HepG2 (cell line): ENCODE measurements around the gene SMIM11. TPM values are rescaled to one million over a fixed set of nuclear protein-coding genes. Genes with fewer than 3 reads are reported as not detected.

Experiments
- ATAC-seq: fragments of 200-7000 bp; cut with Tn5 transposase; 3 replicates; pipeline ENCODE4 v1.9.1; 2020; ENCODE audit warnings: mild to moderate bottlenecking, moderate library complexity
- BruUV-seq: library from RNA; stranded (reverse); fragments of 400-500 nt; replicated peaks from 2 replicates; lab custom pipeline; 2021; lab: Mats Ljungman, UMichigan
- CTCF ChIA-PET: fragments of 300-600 bp; formaldehyde crosslinking; extraction: SDS; loops from one replicate; lab custom pipeline; 2021; ENCODE audit warnings: low total read pairs, inconsistent platforms, low intra/inter-chr PET ratio; lab: Yijun Ruan, JAX
- POLR2A ChIA-PET: fragments of 350-600 bp; sonication (Branson Sonifier 250); formaldehyde crosslinking; loops from one replicate; lab custom pipeline; 2020; ENCODE audit warnings: antibody characterized with exemption, inconsistent platforms; lab: Yijun Ruan, JAX
- DNase-seq: peaks from one replicate; pipeline ENCODE4 v3.0.0-alpha.2; 2015; ENCODE audit warnings: low spot score
- FAIRE-seq: peaks from 3 replicates; lab custom pipeline; 2011; peaks lifted over from hg19 to GRCh38; lab: Jason Lieb, UNC
- H2AFZ ChIP-seq: one replicate; pipeline ENCODE4 v1.6.1; 2011; ENCODE audit warnings: low read length, inconsistent platforms
- H3K27ac ChIP-seq: fragments of 300-600 bp; 3 replicates; pipeline ENCODE4 v1.8.0; 2011; ENCODE audit warnings: mixed run types, mild to moderate bottlenecking, mixed read lengths, low read length, inconsistent platforms; ENCODE audit not compliant: insufficient read depth; ENCODE audit errors: extremely low read length
- H3K27me3 ChIP-seq, 2 experiments: fragments of 200-600 bp in 1 of 2; 2 replicates in 1 of 2; 3 replicates in 1 of 2; pipeline versions ENCODE4 v1.6.0 to v1.8.0; 2011; ENCODE audit warnings: low read length in 2 of 2, mild to moderate bottlenecking in 2 of 2, moderate library complexity in 2 of 2, inconsistent platforms in 1 of 2; ENCODE audit not compliant: insufficient read depth in 2 of 2, control insufficient read depth in 1 of 2
- H3K36me3 ChIP-seq, 2 experiments: fragments of 200-600 bp in 1 of 2; replicated peaks in 1 of 2; 2 replicates in 1 of 2; 3 replicates in 1 of 2; pipeline versions ENCODE4 v1.5.1 to v1.8.0; 2011; ENCODE audit warnings: low read length in 2 of 2, inconsistent platforms in 1 of 2; ENCODE audit not compliant: insufficient read depth in 2 of 2, control insufficient read depth in 1 of 2
- H3K4me1 ChIP-seq: 2 replicates; pipeline ENCODE4 v1.5.1; 2012; ENCODE audit warnings: low read length, inconsistent platforms; ENCODE audit not compliant: insufficient read depth
- H3K4me2 ChIP-seq: 2 replicates; pipeline ENCODE4 v1.6.0; 2011; ENCODE audit warnings: low read depth, low read length, inconsistent platforms
- H3K4me3 ChIP-seq, 3 experiments: fragments of 200-600 bp in 1 of 3; sonication (generic), shearing (Covaris generic) in 1 of 3; replicated peaks in 1 of 3; 2 replicates each; pipeline ENCODE4 v1.5.1; 2011 to 2016; ENCODE audit warnings: low read length in 3 of 3, inconsistent platforms in 2 of 3, low read depth in 2 of 3, mild to moderate bottlenecking in 2 of 3, control low read depth in 1 of 3, mixed read lengths in 1 of 3; ENCODE audit not compliant: insufficient read depth in 1 of 3
- H3K79me2 ChIP-seq: one replicate; pipeline ENCODE4 v1.6.1; 2011; ENCODE audit warnings: low read length, inconsistent platforms; ENCODE audit not compliant: insufficient read depth
- H3K9ac ChIP-seq: 2 replicates; pipeline ENCODE4 v1.6.0; 2011; ENCODE audit warnings: mild to moderate bottlenecking, low read depth, low read length, inconsistent platforms; ENCODE audit not compliant: insufficient read depth
- H3K9me3 ChIP-seq: 2 replicates; pipeline ENCODE4 v1.5.1; 2012; ENCODE audit warnings: mild to moderate bottlenecking, low read length
- H4K20me1 ChIP-seq: 2 replicates; pipeline ENCODE4 v1.6.0; 2011; ENCODE audit warnings: inconsistent platforms, mild to moderate bottlenecking, low read length, moderate library complexity; ENCODE audit not compliant: insufficient read depth
- ARNT ChIP-seq: fragments of 450-650 bp; IDR thresholded peaks from 2 replicates; pipeline ENCODE4 v1.6.1; 2017
- CAMTA2 ChIP-seq: sonication (generic); formaldehyde crosslinking; IDR thresholded peaks from 2 replicates; pipeline ENCODE4 v1.4.0; 2020; ENCODE audit warnings: mild to moderate bottlenecking, missing genetic modification reagents, borderline replicate concordance
- MAZ ChIP-seq, 2 experiments: sonication (generic) in 1 of 2; formaldehyde crosslinking in 1 of 2; IDR thresholded peaks; 2 replicates each; pipeline versions ENCODE4 v1.5.0 to v1.6.1; 2012 to 2020; ENCODE audit warnings: low read depth in 2 of 2, mild to moderate bottlenecking in 2 of 2, borderline replicate concordance in 1 of 2, improper control_type of control experiment in 1 of 2, low read length in 1 of 2, missing genetic modification reagents in 1 of 2, moderate library complexity in 1 of 2
- PRDM15 ChIP-seq: sonication (generic); formaldehyde crosslinking; IDR thresholded peaks from 2 replicates; pipeline ENCODE4 v1.4.0; 2020; ENCODE audit warnings: missing genetic modification reagents
- PREB ChIP-seq: sonication (generic); formaldehyde crosslinking; IDR thresholded peaks from 2 replicates; pipeline ENCODE4 v1.4.0; 2020; ENCODE audit warnings: missing genetic modification reagents
- RFX5 ChIP-seq: IDR thresholded peaks from 2 replicates; pipeline ENCODE4 v1.6.1; 2011; ENCODE audit warnings: low read depth, low read length, improper control_type of control experiment
- RXRB ChIP-seq: IDR thresholded peaks from 2 replicates; pipeline ENCODE4 v1.6.1; 2016; ENCODE audit warnings: borderline replicate concordance, missing genetic modification reagents, missing compliant biosample characterization
- STAG1 ChIP-seq: sonication (generic); formaldehyde crosslinking; IDR thresholded peaks from 2 replicates; pipeline ENCODE4 v1.4.0; 2020; ENCODE audit warnings: missing genetic modification reagents
- ZNF431 ChIP-seq: sonication (generic); formaldehyde crosslinking; IDR thresholded peaks from 2 replicates; pipeline ENCODE4 v1.9.0; 2022; ENCODE audit warnings: missing genetic modification reagents, low read depth, mild to moderate bottlenecking, borderline replicate concordance
- ZNF562 ChIP-seq: sonication (generic); formaldehyde crosslinking; IDR thresholded peaks from 2 replicates; pipeline ENCODE4 v1.8.0; 2022; ENCODE audit warnings: missing genetic modification reagents, borderline replicate concordance
- ZNF660 ChIP-seq: sonication (generic); formaldehyde crosslinking; IDR thresholded peaks from 2 replicates; pipeline ENCODE4 v1.5.1; 2020; ENCODE audit warnings: mild to moderate bottlenecking, low read depth, missing genetic modification reagents, borderline replicate concordance
- ZNF788 ChIP-seq: sonication (generic); formaldehyde crosslinking; IDR thresholded peaks from 2 replicates; pipeline ENCODE4 v1.5.0; 2020; ENCODE audit warnings: mild to moderate bottlenecking, missing genetic modification reagents, borderline replicate concordance
- WGBS: methylation state at CpG from one replicate; pipeline ENCODE4 v1.1.6; 2017; ENCODE audit warnings: low lambda C conversion rate; 5-methylcytosine and 5-hydroxymethylcytosine counted together
- in situ Hi-C: cut with HindIII; loops from 2 replicates; pipeline ENCODE4 v1.10.0; 2017; ENCODE audit warnings: low pct_unique_long_range_greater_than_20kb; ENCODE audit not compliant: extremely low pct_ligation_motif_present
- intact Hi-C: fragments of 100-400 bp; cut with micrococcal nuclease; formaldehyde crosslinking; loops from one replicate; pipeline ENCODE4 v1.10.0; 2022; ENCODE audit not compliant: unreplicated experiment
- polyA plus RNA-seq, 8 experiments: library from polyadenylated mRNA; depleted of rRNA in 3 of 8; stranded (reverse) in 7 of 8; unstranded in 1 of 8; fragments of >200 nt; fragmentation: Illumina TruSeq in 4 of 8; extraction: Trizol in 4 of 8; gene quantifications; 2 replicates each; pipeline versions ENCODE4 v1.2.1 to v1.2.3, GENCODE V29; 2011 to 2016; ENCODE audit warnings: low read depth in 4 of 8, missing spikeins in 1 of 8, mixed read lengths in 1 of 8; ENCODE audit not compliant: insufficient read depth in 1 of 8
- total RNA-seq, 5 experiments: library from RNA; depleted of rRNA; stranded (reverse); fragments of >200 nt; fragmentation: Illumina TruSeq; extraction: Trizol; gene quantifications; 2 replicates each; pipeline ENCODE4 v1.2.3, GENCODE V29; 2016; ENCODE audit warnings: low read depth in 1 of 5

Gene SMIM11
- total and polyA plus RNA-seq, 2 of the 13 experiments (the other 11 are each of a cell fraction or from before 2014, with no cell fraction given) = 6.4 to 18.9 TPM

- no peaks in the 10 kb centered on the region for H3K36me3 ChIP-seq
- TF ChIP-seq ARNT (no peak), ZNF788 (no peak), PREB (no peak), ZNF660 (no peak), MAZ (IDR thresholded peaks at IDR 0.05; ENCODE audit: borderline replicate concordance, low read depth, low read length) (no peak), MAZ (CRISPR knock-in tag; IDR thresholded peaks at IDR 0.05; ENCODE audit: low read depth) (no peak)
- no peaks in the 10 kb centered on the region for H4K20me1 ChIP-seq
- in situ Hi-C loops = no loop called here
- H3K4me2 ChIP-seq = 0 out of 2 replicates have a peak overlapping the region, but pooled peaks have one; percentile 12
- ChIA-PET CTCF (no interaction called here), POLR2A (no interaction called here)
- DNase-seq (peak; percentile 17), ATAC-seq (no peak), FAIRE-seq (no peak)
- no peak overlapping the region for H2AFZ ChIP-seq
- no peaks in the 10 kb centered on the region for H3K9me3 ChIP-seq
- no peak overlapping the region for H3K9ac ChIP-seq
- no peak overlapping the region for H3K4me3 ChIP-seq
- no peaks in the 10 kb centered on the region for H3K27me3 ChIP-seq
- intact Hi-C loops = no loop called here
- 3% methylated on average over 6 of the region's 6 CpGs for WGBS
- H3K27ac ChIP-seq = no peak overlapping the region
- no TSS peak for BruUV-seq
- H3K79me2 ChIP-seq = no peaks in the 10 kb centered on the region
- peaks cover 39% of the 10 kb centered on the region for H3K4me1 ChIP-seq
These were observed 9.5 kb upstream of the SMIM11 start for GRCh38 chr21:34365809-34366208.

- Histone ChIP-seq H3K9me3 (no peaks in the 10 kb centered on the region), H3K4me1 (peaks cover 33% of the 10 kb centered on the region), H3K27me3 (no peaks in the 10 kb centered on the region), H2AFZ (peak overlapping the region; percentile 80), H3K4me3 (no peak overlapping the region; a peak in 1 of 6 replicates), H3K4me2 (peak overlapping the region; percentile 43; the same call in 1 of the 2 replicates), H3K9ac (no peak overlapping the region), H3K36me3 (no peaks in the 10 kb centered on the region), H4K20me1 (no peaks in the 10 kb centered on the region), H3K27ac (no peak overlapping the region), H3K79me2 (no peaks in the 10 kb centered on the region)
- POLR2A ChIA-PET = no interaction called here
- peak; percentile 83 for ATAC-seq
- FAIRE-seq = no peak
- intact Hi-C loops (no loop called here), in situ Hi-C loops (no loop called here)
- CTCF ChIA-PET = interaction anchor here (1.2 kb wide), 1 partner anchor 263 kb away, joined by 4 read pairs; no protein-coding TSS in a partner anchor
- 23% methylated on average over 3 of the region's 3 CpGs for WGBS
- DNase-seq = peak; percentile 56
- no TSS peak for BruUV-seq
- TF ChIP-seq RXRB (CRISPR knock-in tag) = 0 out of 2 replicates have a peak, but pooled peaks have one; percentile 9
- TF ChIP-seq CAMTA2 (CRISPR knock-in tag) = no peak
- TF ChIP-seq PRDM15 = no peak
- no peak for TF ChIP-seq RFX5
- no peak for TF ChIP-seq ZNF562 (CRISPR knock-in tag)
- peak; percentile 66 for TF ChIP-seq STAG1 (CRISPR knock-in tag)
- no peak for TF ChIP-seq ZNF431 (CRISPR knock-in tag)
These were observed 7.9 kb upstream of the SMIM11 start for GRCh38 chr21:34367320-34367935.
